Esophagus squamous epithelium (tissue), 5 donors: Measurements from ENCODE around the gene CYP2W1. TPM values are rescaled to one million over a fixed set of nuclear protein-coding genes. Genes with fewer than 3 reads are reported as not detected.
A peak's percentile ranks its signal among the peaks of the same experiment; 100 is the strongest.

Experiments
- DNase-seq: peaks from one replicate; lab custom pipeline; 2025; lab: John Stamatoyannopoulos, UW
- H3K27ac ChIP-seq, 4 donors: fragments of 200-600 bp; sonication (generic); one replicate each; pipeline ENCODE4 v1.5.1; 2016 to 2019; ENCODE audit warnings: mild to moderate bottlenecking in 1 of 4
- H3K27me3 ChIP-seq, 4 donors: fragments of 200-600 bp; sonication (generic); 1 replicate in 3 of 4; 2 replicates in 1 of 4; pipeline versions ENCODE4 v1.5.1 to v1.6.0; 2017 to 2021; ENCODE audit warnings: antibody characterized with exemption in 1 of 4
- H3K36me3 ChIP-seq, 3 donors: fragments of 200-600 bp; sonication (generic); one replicate each; pipeline ENCODE4 v1.5.1; 2016 to 2019
- H3K4me1 ChIP-seq, 3 donors: fragments of 200-600 bp; sonication (generic); one replicate each; pipeline ENCODE4 v1.5.1; 2017 to 2019
- H3K4me3 ChIP-seq, 4 donors: fragments of 200-600 bp; sonication (generic); 1 replicate in 3 of 4; 2 replicates in 1 of 4; pipeline ENCODE4 v1.5.1; 2016 to 2019; ENCODE audit warnings: mild to moderate bottlenecking in 2 of 4, moderate library complexity in 1 of 4
- H3K9me3 ChIP-seq, 3 donors: fragments of 200-600 bp; sonication (generic); one replicate each; pipeline ENCODE4 v1.5.1; 2016 to 2019
- POLR2A ChIP-seq, 4 donors: fragments of 450-650 bp; IDR thresholded peaks; one replicate each; pipeline ENCODE4 v1.6.1; 2017; ENCODE audit warnings: antibody characterized with exemption in 4 of 4, mild to moderate bottlenecking in 4 of 4, moderate library complexity in 3 of 4
- WGBS, 2 donors: methylation state at CpG; one replicate each; pipeline ENCODE4 v1.1.5; 2018; 5-methylcytosine and 5-hydroxymethylcytosine counted together
- intact Hi-C: fragments of 100-400 bp; cut with DNase I; formaldehyde crosslinking; loops from one replicate; pipeline ENCODE4 v1.15.0; 2022
- total RNA-seq, 4 donors: library from RNA; depleted of rRNA; stranded (reverse); fragments of >200 nt; gene quantifications; one replicate each; pipeline ENCODE4 v1.1.0, GENCODE V29; 2016
- TF ChIP-seq, protein P1 (sequence below), 6 experiments: fragments of 450-650 bp in 4 of 6; fragments of 200-600 bp in 2 of 6; sonication (generic) in 2 of 6; IDR thresholded peaks; one replicate each; pipeline ENCODE4 v1.5.1; 2016 to 2019; ENCODE audit warnings: antibody characterized with exemption in 6 of 6, mild to moderate bottlenecking in 4 of 6, moderate library complexity in 4 of 6
- donor health status: DM: yes; HTN: yes; CAD: no.

Gene CYP2W1
- total RNA-seq, 4 donors from 2014 or later: 0.76 TPM; not detected in 3

DNA sequence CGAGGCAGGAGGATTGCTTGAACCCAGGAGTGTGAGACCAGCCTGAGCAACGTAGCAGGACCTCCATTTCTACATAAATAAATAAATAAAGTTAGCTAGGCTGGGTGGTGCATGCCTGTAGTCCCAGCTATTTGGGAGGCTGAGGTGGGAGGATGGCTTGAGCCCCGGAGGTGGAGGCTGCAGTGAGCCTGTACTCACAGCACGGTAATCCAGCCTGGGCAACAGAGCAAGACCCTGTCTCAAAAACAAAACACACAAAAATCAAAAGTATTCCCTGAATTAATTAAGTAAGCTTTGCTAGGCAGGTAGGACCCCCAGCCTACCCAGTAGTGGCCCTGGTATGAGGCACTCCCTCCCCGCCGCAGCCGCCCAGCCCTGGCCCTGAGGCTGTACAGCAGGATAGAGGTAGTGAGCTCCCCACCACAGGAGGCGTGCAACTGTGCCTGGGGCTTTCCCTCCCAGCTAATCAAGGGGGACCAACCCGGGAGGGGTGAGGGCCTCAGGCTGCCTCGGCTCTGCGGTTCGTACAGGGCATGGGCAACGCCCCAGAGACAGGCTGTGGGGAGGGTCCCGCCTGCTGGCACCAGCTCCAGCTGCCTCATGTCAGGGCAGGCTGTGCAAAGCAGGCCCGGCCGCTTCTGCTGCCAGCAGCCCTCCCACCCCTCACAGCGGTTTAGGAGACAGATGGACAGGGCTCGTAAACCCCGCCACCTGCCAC, 1.0 kb upstream of the CYP2W1 start:
- WGBS, 2 donors: 48 to 81% methylated on average over 3 to 7 of the region's 19 CpGs
- no peak for DNase-seq
- H3K4me1 ChIP-seq: peaks cover 12 to 32% (median 15%) of the 10 kb centered on the region in 3 donors
- no peaks in the 10 kb centered on the region for H3K36me3 ChIP-seq
- H3K27me3 ChIP-seq: peaks cover 0 to 42% (median 0%) of the 10 kb centered on the region in 4 donors
- no peaks in the 10 kb centered on the region for H3K9me3 ChIP-seq
- H3K4me3 ChIP-seq: no peak overlapping the region
- TF ChIP-seq, protein P1, sequence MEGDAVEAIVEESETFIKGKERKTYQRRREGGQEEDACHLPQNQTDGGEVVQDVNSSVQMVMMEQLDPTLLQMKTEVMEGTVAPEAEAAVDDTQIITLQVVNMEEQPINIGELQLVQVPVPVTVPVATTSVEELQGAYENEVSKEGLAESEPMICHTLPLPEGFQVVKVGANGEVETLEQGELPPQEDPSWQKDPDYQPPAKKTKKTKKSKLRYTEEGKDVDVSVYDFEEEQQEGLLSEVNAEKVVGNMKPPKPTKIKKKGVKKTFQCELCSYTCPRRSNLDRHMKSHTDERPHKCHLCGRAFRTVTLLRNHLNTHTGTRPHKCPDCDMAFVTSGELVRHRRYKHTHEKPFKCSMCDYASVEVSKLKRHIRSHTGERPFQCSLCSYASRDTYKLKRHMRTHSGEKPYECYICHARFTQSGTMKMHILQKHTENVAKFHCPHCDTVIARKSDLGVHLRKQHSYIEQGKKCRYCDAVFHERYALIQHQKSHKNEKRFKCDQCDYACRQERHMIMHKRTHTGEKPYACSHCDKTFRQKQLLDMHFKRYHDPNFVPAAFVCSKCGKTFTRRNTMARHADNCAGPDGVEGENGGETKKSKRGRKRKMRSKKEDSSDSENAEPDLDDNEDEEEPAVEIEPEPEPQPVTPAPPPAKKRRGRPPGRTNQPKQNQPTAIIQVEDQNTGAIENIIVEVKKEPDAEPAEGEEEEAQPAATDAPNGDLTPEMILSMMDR (IDR thresholded peaks at IDR 0.05): no peak
- TF ChIP-seq POLR2A (IDR thresholded peaks at IDR 0.05): no peak
- intact Hi-C loops: no loop called here
- peak overlapping the region in 3 of 4 donors; percentile 7 to 52 (median 14) for H3K27ac ChIP-seq

DNA sequence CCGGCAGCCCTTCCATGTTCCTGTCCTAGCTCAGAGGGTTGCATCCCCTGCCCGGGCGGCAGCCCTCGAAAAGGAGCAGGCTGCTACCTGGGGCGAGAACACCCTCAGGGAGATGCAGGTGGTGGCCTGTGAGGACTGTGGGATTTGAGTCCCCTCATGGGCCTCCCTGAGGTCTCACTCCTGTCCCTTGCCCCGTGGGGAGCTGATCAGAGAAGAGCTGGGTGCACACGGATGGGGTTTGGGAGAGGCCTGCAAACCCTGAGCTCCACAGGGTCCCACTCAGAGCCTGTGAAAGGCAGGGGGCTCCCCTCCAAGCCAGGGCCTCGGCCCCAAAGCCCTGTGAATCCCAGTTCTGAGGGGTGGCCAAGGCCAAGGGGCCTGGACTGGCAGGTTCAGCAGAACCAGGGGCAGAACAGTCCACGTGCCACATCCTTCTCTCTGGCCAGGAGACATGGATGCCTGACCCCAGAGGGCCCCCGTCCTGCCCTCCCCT, 424 bp upstream of the CYP2W1 start:
- peaks cover 0 to 48% (median 0%) of the 10 kb centered on the region in 4 donors for H3K27me3 ChIP-seq
- no peaks in the 10 kb centered on the region for H3K9me3 ChIP-seq
- peaks cover 12 to 32% (median 15%) of the 10 kb centered on the region in 3 donors for H3K4me1 ChIP-seq
- no peaks in the 10 kb centered on the region for H3K36me3 ChIP-seq
- TF ChIP-seq, protein P1 (IDR thresholded peaks at IDR 0.05): no peak
- TF ChIP-seq POLR2A (IDR thresholded peaks at IDR 0.05): no peak
- 45% methylated on average over 2 of the region's 10 CpGs; no CpG with 5 or more reads in 1 of the 2 donors for WGBS, 2 donors
- intact Hi-C loops: no loop called here
- DNase-seq: no peak
- H3K4me3 ChIP-seq: no peak overlapping the region
- H3K27ac ChIP-seq: peak overlapping the region in 3 of 4 donors; percentile 7 to 52 (median 14)

DNA sequence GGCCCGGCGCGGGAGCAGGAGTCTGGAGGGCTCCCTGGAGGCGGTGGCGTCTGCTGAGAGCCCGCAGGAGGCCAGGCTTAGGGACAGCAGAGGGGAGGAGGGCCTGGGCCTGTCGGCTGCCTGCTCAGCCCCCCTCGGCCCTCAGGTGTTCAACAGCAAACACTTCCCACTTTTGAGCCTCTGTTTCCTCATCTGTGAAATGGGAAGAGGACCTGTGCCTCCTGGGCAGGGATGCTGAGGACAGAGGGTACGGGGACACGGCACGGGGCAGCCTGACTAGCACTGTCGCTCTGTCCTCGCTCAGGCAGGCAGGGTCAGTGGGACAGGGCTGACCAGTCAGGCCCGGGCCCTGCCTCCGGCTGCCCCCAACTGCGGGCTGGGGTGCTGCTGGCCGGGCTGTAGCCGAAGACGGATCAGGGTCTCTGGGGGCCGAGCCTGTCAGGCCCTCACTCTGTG, 663 bp downstream of the CYP2W1 start:
- peaks cover 0 to 59% (median 2%) of the 10 kb centered on the region in 4 donors for H3K27me3 ChIP-seq
- no peaks in the 10 kb centered on the region for H3K9me3 ChIP-seq
- WGBS, 2 donors: 84% methylated on average over 8 of the region's 20 CpGs; no CpG with 5 or more reads in 1 of the 2 donors
- no peak for DNase-seq
- peaks cover 12 to 39% (median 15%) of the 10 kb centered on the region in 3 donors for H3K4me1 ChIP-seq
- H3K4me3 ChIP-seq: no peak overlapping the region
- H3K36me3 ChIP-seq: no peaks in the 10 kb centered on the region
- intact Hi-C loops: no loop called here
- TF ChIP-seq, protein P1 (IDR thresholded peaks at IDR 0.05): no peak
- TF ChIP-seq POLR2A (IDR thresholded peaks at IDR 0.05): no peak
- H3K27ac ChIP-seq: peak overlapping the region in 1 of 4 donors; percentile 7

DNA sequence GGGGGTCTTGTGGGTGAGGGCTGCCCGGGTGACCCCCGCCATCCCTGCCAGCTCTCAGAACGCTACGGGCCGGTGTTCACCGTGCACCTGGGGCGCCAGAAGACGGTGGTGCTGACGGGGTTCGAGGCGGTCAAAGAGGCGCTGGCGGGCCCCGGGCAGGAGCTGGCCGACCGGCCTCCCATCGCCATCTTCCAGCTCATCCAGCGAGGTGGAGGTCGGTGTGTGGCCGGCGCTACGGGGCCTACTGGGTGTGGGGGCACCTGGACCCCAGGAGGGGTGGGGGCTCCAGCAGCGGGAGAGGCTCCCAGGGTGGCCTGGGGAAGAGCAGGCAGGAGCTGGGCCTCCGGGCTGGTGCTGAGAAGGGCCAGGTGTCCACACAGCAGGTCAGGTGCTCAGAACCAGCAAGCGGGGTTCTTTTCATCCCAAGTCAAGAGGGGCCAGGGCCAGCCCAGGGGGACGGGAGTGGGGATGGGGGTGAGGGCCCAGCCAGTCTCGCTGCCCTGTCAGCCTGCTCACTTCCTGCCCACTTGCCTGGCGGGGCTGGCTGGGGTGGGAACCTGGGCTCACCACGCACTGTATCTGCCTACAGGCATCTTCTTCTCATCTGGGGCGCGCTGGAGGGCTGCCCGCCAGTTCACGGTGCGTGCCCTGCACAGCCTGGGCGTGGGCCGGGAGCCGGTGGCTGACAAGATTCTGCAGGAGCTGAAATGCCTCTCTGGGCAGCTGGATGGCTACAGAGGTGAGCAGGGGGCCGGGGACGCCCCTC, 1.6 kb downstream of the CYP2W1 start:
- Histone ChIP-seq H3K4me1 (peaks cover 12 to 46% (median 15%) of the 10 kb centered on the region in 3 donors), H3K4me3 (no peak overlapping the region), H3K36me3 (no peaks in the 10 kb centered on the region), H3K27ac (no peak overlapping the region), H3K9me3 (no peaks in the 10 kb centered on the region), H3K27me3 (peaks cover 0 to 68% (median 2%) of the 10 kb centered on the region in 4 donors)
- intact Hi-C loops: no loop called here
- DNase-seq: no peak
- 37% methylated on average over 2 of the region's 39 CpGs; no CpG with 5 or more reads in 1 of the 2 donors for WGBS, 2 donors
- no peak for TF ChIP-seq POLR2A (IDR thresholded peaks at IDR 0.05)
- TF ChIP-seq, protein P1 (IDR thresholded peaks at IDR 0.05): no peak
